Measurements from ENCODE around the gene BANF2.

The BANF2 gene

DNA sequence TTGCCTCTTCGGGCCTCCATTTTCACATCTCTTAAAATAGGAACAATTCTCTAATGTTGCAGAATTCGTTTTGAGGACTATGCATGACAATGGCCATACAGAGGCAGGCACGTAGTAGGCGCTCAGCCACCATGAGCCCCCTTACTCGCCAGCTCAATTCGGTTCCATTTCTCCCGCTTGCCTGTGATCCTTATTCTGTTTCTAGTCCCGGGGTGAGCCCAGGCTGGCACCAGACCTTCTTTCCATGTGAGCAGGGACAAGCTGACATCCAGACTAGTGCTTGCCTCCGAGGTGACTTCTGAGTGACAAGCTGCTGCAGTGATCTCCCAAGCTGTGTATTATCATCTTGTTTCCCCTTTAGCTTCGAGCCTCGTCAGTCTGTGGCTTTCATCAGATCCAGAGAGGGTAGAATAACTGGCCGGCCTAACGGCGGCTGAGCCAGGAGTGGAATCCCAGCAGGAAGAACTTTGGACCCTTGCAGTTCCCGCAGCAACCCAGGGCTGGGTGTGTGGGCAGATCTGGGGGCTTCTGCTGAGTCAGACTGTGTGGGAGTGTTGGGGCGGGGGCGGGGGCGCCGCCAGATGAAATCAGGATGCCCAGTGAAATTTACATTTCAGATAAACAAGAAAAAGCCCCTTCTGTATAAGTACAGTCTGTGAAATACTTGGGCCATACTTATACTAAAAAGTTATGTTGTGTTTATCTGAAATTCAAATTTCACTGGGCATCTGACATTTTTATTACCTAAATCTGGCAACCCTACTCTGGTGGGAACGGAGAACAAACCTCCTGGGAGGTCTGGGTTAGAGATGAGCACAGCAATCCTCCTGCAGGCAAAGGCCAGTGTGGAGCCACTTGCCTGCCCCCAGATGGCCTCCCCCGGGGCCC is 10.9 kb downstream of the BANF2 start:
- DNase-seq, result no peak

DNA sequence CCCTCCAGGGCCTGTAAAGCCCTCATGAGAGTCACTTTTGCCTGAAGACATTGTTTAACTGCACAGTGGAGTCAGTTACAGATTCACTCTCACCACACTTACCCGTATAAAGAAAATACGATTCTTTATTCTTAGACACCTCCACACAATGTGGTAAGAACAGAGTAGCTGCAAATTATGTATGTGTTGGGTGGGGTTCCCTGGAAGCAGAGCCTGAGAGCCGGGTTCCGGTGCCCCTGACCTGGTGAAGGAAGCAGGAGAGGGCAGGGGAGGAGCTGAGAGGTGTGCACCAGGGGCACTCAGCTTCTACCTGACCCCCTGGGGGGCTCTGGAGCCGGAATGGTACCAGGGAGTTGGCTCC is 11.5 kb downstream of the BANF2 start:
- DNase-seq, result no peak

DNA sequence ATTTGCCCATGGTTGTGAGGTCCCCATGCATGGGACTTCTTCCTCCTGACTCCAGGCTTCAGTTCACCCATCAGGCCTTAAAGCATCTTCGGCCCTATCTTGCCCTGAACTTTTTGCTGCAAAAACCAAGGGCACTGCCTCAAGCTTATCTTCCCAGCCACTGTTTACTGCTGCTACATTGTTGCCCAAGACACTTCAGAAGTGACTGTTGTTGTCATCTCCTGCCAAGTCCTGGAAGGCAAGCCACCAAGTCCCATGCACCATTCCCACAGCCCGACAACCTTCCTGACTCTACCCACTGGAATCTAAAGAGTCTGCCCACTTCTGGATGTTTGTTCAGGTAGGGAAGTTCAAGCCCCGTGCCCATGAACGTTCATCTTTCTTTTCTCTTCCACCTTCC is 12.4 kb downstream of the BANF2 start:
- DNase-seq, result no peak

GRCh38 chr20:17712708-17713107 is 12.9 kb downstream of the BANF2 start:
- no peak for DNase-seq

- DNase-seq, result no peak
Observed at GRCh38 chr20:17714597-17714996, 14.8 kb downstream of the BANF2 start.

- DNase-seq, result no peak
Observed at GRCh38 chr20:17715075-17715474, 15.3 kb downstream of the BANF2 start.

DNA sequence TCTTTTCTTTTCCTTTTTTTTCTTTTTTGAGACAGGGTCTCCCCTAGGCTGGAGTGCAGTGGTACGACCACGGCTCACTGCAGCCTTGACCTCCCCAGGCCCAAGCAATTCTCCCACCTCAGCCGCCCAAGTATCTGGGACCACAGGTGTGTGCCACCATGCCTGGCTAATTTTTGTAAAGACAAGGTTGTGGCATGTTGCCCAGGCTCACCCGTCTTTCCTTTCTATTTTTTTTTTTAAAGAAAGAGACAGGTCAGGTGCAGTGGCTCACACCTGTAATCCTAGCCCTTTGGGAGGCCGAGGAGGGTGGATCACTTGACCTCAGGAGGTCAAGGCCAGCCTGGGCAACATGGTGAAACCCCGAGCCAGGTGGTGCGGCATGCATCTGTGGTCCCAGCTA is 16.6 kb downstream of the BANF2 start:
- DNase-seq, result no peak

- no peak for DNase-seq
Observed at GRCh38 chr20:17720755-17721154, 21.0 kb downstream of the BANF2 start.

DNA sequence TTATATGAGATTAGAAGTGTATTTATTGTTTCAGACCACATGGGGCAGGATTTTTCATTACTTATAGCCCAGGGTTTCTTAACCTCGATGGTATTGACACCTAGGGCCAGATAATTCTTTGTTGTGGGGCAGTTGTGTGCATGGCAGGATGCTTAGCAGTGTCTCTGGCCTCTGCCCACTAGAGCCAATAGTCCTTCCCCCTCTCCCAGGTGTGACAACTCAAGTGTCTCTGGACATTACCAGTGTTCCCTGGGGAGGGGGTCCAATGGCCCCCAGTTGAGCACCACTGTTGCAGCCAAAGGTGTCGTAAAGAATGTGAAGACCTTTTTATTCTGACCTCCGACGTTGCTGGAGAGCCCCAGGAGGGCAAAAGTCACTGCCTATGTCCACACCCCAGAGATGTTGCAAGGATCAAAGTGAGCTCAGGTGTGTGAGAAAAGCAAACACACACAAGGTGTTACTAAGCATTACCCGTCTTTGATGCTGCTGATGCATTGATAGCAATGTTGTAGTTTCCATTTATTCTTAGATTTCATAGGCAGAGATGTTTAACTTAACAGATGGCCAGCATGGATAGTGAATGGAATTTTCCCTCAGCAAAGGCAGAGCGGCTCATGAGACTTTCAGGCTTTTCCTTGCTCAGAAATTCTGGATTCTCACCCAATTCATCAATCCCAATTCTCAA is 22.2 kb downstream of the BANF2 start:
- no peak for DNase-seq

- no peak for DNase-seq
Observed at GRCh38 chr20:17722493-17723300, 22.9 kb downstream of the BANF2 start.

- no peak for DNase-seq
Observed at GRCh38 chr20:17723301-17723691, 23.5 kb downstream of the BANF2 start.

DNA sequence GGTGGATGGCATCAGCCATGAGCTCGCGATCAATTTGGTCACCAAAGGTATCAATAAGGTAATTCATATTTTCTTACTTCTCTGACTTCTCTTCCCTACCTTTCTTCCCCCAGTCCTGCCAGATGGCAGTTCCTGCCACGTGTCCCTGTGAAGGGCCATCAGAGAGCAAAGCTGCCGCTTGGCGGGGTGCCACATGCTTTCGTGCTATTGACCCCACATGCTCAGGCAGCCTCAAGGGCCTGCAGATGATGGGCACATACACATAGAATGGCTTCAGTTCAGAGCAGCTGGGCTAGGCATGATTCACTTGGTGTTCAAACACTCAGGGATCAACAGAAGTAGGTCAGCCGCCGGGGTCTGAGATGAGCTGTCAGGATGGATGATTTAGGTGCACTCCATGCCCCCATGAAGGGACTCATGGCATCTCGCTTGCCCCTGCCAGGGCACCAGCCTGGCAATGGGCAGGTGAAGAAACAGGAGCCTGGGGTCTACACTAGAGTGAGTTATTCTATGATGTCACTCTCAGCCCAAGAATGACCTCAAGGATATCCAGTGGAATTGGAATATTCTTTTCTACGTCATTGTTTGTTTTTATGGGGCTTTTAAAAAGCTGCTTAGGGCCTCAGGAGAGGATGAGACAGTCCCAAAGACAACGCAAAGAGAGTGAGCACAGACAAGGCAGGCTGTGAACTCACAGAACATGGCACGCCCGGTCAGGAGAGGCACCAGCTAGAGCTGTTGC is 25.5 kb downstream of the BANF2 start:
- DNase-seq, result no peak

- DNase-seq, result no peak
Observed at GRCh38 chr20:17726902-17727301, 27.1 kb downstream of the BANF2 start.

DNA sequence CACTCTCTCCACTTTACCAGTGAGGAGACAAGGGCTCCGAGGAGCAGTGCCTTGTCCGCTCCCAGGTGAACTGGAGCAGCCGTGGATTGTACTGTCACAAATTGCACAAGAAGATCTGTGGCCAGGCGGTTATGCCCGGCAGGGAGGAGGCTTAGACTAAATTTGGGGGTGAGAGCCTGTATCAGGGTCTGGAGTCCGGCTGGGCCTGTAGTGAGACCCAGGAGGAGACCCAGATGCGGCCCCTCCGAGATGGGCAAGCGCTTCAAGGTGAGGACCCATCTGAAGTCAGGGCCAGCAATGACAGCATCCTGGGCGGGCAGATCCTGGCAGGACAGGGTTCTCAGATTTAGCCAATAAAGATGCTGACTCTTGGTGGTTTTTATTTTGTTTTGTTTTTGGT is 27.6 kb downstream of the BANF2 start:
- no peak for DNase-seq

DNA sequence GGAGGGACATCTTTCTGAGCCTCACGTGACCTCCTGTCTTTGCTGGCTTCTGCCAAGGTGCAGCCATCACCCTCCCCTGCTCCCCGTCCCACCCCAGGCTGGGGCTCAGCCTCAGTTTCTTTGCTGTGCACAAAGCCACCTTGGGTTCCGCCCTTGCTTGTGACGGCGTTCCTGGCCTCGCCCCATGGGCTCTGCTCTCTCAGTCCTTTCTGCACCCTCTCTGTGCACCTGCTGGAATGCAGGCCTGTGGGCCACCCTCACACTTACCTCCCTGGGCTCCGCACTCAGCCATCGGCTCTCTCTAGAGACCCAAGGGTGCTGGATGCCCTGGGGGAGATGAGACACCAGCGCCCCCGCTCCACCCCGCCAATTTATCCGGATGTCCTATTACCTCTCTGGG is 28.3 kb downstream of the BANF2 start:
- DNase-seq, result no peak

GRCh38 chr20:17730071-17730470 is 30.3 kb downstream of the BANF2 start:
- DNase-seq, result no peak

DNA sequence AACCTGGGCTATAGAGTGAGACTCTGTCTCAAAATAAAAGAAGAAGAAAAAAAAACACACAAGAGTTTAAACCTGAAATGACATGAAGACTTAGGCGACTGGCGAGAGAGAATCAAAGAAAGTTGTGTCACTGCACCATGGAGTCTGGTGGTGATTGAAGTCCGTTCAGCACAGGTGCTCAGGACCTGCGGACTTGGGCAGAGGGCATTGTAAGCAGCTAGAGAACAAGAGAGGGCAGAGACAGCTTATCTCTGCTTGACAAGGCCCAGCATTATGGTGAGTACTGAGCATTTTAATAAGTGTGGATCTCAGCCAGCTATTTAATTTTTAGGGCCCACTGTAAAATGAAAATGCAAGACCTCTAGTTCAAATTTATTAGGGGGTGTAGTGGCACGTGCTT is 31.5 kb downstream of the BANF2 start:
- DNase-seq, result no peak

DNA sequence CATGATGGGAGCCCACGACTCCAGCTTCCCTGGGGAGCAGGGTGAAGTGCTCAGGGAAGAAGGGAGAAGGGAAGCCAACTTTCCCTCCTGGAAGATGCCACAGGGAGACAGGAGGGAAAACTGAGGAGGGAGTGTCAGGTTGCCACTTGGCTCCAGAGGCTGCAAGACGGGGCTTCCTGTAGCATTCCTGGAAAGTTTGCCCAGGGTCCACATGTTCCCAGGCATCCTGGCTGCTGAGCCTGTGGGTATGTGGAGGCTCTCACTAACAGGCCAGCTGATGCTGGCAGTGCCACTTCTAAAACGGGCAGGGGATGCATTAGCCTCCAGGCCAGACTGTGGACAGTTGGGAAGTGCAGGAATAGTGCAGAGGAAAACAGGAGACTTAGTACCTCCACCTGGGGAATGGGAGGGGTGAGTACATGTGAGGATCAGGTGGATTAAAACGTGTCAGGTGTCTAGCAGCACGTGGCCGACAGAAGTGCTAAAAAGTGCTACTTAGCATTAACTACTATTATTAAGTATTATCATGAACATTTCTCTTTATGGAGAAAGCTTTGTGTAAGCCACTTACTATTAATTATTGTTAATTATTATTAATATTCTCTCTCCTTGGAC is 33.2 kb downstream of the BANF2 start:
- no peak for DNase-seq

DNA sequence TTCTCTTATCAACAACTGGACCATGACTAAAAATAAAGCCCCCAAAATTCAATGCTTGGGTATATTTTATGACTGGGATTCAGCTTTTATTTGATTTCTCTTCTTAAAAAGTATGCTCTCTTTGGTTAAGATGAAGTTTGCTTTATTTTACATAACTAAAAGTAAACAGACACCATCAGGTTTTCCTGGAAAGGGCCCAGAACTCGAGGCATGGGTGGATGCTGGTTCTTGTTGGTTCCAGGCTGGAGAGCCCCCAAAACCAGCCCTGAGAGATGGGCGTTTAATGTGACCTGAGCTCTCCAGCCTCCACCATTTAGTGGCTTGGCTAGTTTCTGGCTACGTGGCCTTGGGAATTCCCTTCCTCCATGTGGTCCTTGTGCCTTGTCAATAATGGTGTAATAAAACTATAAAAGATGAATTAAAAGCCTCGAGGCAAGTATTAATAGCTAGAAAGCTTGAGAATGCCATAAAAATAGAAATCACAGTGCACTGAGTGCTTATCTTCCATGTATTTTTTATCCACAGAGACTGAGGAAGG is 34.1 kb downstream of the BANF2 start:
- no peak for DNase-seq

- DNase-seq, result no peak
Observed at GRCh38 chr20:17734374-17734773, 34.6 kb downstream of the BANF2 start.

GRCh38 chr20:17735206-17735804 is 35.5 kb downstream of the BANF2 start:
- DNase-seq, result no peak

All from CD4-positive, alpha-beta T cell treated with Interferon alpha-2 for 1 hour (primary cell).